Stimulated activated CD8-positive, alpha-beta memory T cell treated with anti-CD3 and anti-CD28 coated beads, Interleukin-7, amount 100 ng/mL, for 4 hours (primary cell): ENCODE measurements around the gene BRIX1.
"Not testable (repeated sequence)": the region's sequence is repeated elsewhere in the genome, so short reads cannot be mapped to it uniquely, and the experiment has no call there.

ENCODE experiments used
- DNase-seq, 2 donors: peaks; one replicate each; pipeline ENCODE4 v3.0.0-alpha.2; 2020; ENCODE audit warnings: low read depth in 2 of 2

The BRIX1 gene

GRCh38 chr5:34915856-34916192, 313 bp downstream of the BRIX1 start:
- DNase-seq, result no peak

GRCh38 chr5:34916518-34916917, 1.0 kb downstream of the BRIX1 start:
- no peak for DNase-seq

- no peak for DNase-seq
These were observed 2.5 kb downstream of the BRIX1 start for GRCh38 chr5:34918025-34918424.

GRCh38 chr5:34919077-34919476, 3.6 kb downstream of the BRIX1 start:
- no peak for DNase-seq

- not testable (repeated sequence) for DNase-seq
These were observed 7.7 kb downstream of the BRIX1 start for GRCh38 chr5:34923256-34923655.

- peak in 1 of 2 donors; percentile 12 for DNase-seq
These were observed 8.4 kb downstream of the BRIX1 start for GRCh38 chr5:34923694-34924461.

- DNase-seq, result no peak
These were observed 8.9 kb downstream of the BRIX1 start for GRCh38 chr5:34924462-34924765.

GRCh38 chr5:34926318-34926888, 10.9 kb downstream of the BRIX1 start:
- DNase-seq, result no peak

GRCh38 chr5:34927785-34928184, 12.3 kb downstream of the BRIX1 start:
- DNase-seq, result no peak

GRCh38 chr5:34928267-34928666, 12.8 kb downstream of the BRIX1 start:
- DNase-seq, result no peak

- peak; percentile 97 to 98 for DNase-seq
These were observed 13.7 kb downstream of the BRIX1 start, which contains the start of gene DNAJC21 for GRCh38 chr5:34929134-34929719. Gene DNAJC21 (plus strand): TSS chr5:34929559. CDS start chr5:34929820, 261 bp downstream.

GRCh38 chr5:34929720-34930461, 14.4 kb downstream of the BRIX1 start:
- DNase-seq, result peak; percentile 57 to 70

- no peak for DNase-seq
These were observed 14.9 kb downstream of the BRIX1 start for GRCh38 chr5:34930462-34930844.

GRCh38 chr5:34930870-34931269, 15.4 kb downstream of the BRIX1 start:
- DNase-seq, result no peak

- no peak for DNase-seq
These were observed 17.4 kb downstream of the BRIX1 start for GRCh38 chr5:34932947-34933346.

- DNase-seq, result no peak
These were observed 26.4 kb downstream of the BRIX1 start for GRCh38 chr5:34941936-34942335.

- DNase-seq, result no peak
These were observed 28.5 kb downstream of the BRIX1 start for GRCh38 chr5:34944044-34944443.

- DNase-seq, result no peak
These were observed 29.0 kb downstream of the BRIX1 start for GRCh38 chr5:34944460-34945047.

GRCh38 chr5:34957321-34957720, 41.8 kb downstream of the BRIX1 start:
- DNase-seq, result no peak

- no peak for DNase-seq
These were observed 42.6 kb downstream of the BRIX1 start for GRCh38 chr5:34957857-34958690.

- no peak for DNase-seq
These were observed 43.8 kb downstream of the BRIX1 start for GRCh38 chr5:34959323-34959722.
